Natural killer cell treated with Interleukin-12 subunit alpha and Interleukin-12 subunit beta and Interleukin-15 and Interleukin-18, amount 100 ng/mL, for 72 hours (primary cell): ENCODE results near the gene ESR1. TPM values are rescaled to one million over a fixed set of nuclear protein-coding genes. Genes with fewer than 3 reads are reported as not detected.
"Not testable (repeated sequence)": the region's sequence is repeated elsewhere in the genome, so short reads cannot be mapped to it uniquely, and the experiment has no call there.

Experiments used
- ATAC-seq, 2 donors: fragments of 150-1000 bp; cut with Tn5 transposase in 1 of 2; sonication (Bioruptor Pico), chemical (Tn5 transposase) in 1 of 2; 2 replicates each; pipeline ENCODE4 v1.10.0; 2021
- DNase-seq: peaks from one replicate; pipeline ENCODE4 v3.0.0; 2022; ENCODE audit warnings: low spot score
- H3K27ac Mint-ChIP-seq, 2 donors: 1 replicate in 1 of 2; 2 replicates in 1 of 2; pipeline ENCODE4 v1.8.0; 2022; ENCODE audit warnings: mixed read lengths in 2 of 2, mild to moderate bottlenecking in 1 of 2, moderate library complexity in 1 of 2
- H3K27me3 Mint-ChIP-seq, 2 donors: 1 replicate in 1 of 2; 2 replicates in 1 of 2; pipeline ENCODE4 v1.8.0; 2022; ENCODE audit warnings: mixed read lengths in 2 of 2
- H3K36me3 Mint-ChIP-seq: one replicate; pipeline ENCODE4 v1.8.0; 2022; ENCODE audit warnings: mixed read lengths
- H3K4me1 Mint-ChIP-seq, 2 donors: 1 replicate in 1 of 2; 2 replicates in 1 of 2; pipeline ENCODE4 v1.8.0; 2022; ENCODE audit warnings: low read depth in 2 of 2, mixed read lengths in 2 of 2, mild to moderate bottlenecking in 1 of 2
- H3K4me3 Mint-ChIP-seq: one replicate; pipeline ENCODE4 v1.8.0; 2022; ENCODE audit warnings: mixed read lengths
- H3K9me3 Mint-ChIP-seq: 2 replicates; pipeline ENCODE4 v1.8.0; 2022; ENCODE audit warnings: mixed read lengths
- total RNA-seq, 2 donors: library from RNA; stranded (reverse); gene quantifications; one replicate each; pipeline ENCODE4 v1.2.3, GENCODE V29; 2022

ESR1 gene
- total RNA-seq, 2 donors from 2014 or later = 2.3 to 4.9 TPM

- no peak overlapping the region for H3K27ac Mint-ChIP-seq
- peaks cover 3 to 8% of the 10 kb centered on the region in 2 donors for H3K27me3 Mint-ChIP-seq
- ATAC-seq (no peak), DNase-seq (no peak)
- H3K4me1 Mint-ChIP-seq = no peaks in the 10 kb centered on the region
- H3K36me3 Mint-ChIP-seq = peaks cover 8% of the 10 kb centered on the region
- no peaks in the 10 kb centered on the region for H3K9me3 Mint-ChIP-seq
- no peak overlapping the region for H3K4me3 Mint-ChIP-seq
These were observed 110.2 kb downstream of the ESR1 start for GRCh38 chr6:151917531-151918329.

GRCh38 chr6:151940307-151940706 lies 132.8 kb downstream of the ESR1 start:
- H3K36me3 Mint-ChIP-seq = no peaks in the 10 kb centered on the region
- ATAC-seq (no peak), DNase-seq (no peak)
- H3K4me1 Mint-ChIP-seq = no peaks in the 10 kb centered on the region
- peaks cover 13 to 41% of the 10 kb centered on the region in 2 donors for H3K27me3 Mint-ChIP-seq
- H3K9me3 Mint-ChIP-seq = no peaks in the 10 kb centered on the region
- H3K4me3 Mint-ChIP-seq = no peak overlapping the region
- no peak overlapping the region for H3K27ac Mint-ChIP-seq

- peaks cover 3% of the 10 kb centered on the region for H3K9me3 Mint-ChIP-seq
- H3K27me3 Mint-ChIP-seq = peaks cover 4 to 7% of the 10 kb centered on the region in 2 donors
- peaks cover 18 to 20% of the 10 kb centered on the region in 2 donors for H3K4me1 Mint-ChIP-seq
- peak; percentile 63 for DNase-seq
- peak overlapping the region; percentile 68 for H3K4me3 Mint-ChIP-seq
- H3K36me3 Mint-ChIP-seq = peaks cover 15% of the 10 kb centered on the region
- peak; percentile 75 to 77 for ATAC-seq
- peak overlapping the region; percentile 81 to 90 for H3K27ac Mint-ChIP-seq
These were observed 140.7 kb downstream of the ESR1 start for GRCh38 chr6:151948002-151948743.

- Mint-ChIP-seq H3K36me3 (peaks cover 19% of the 10 kb centered on the region), H3K4me1 (peaks cover 36 to 37% of the 10 kb centered on the region in 2 donors)
- ATAC-seq = peak; percentile 72 to 76
These were observed 150.8 kb downstream of the ESR1 start for GRCh38 chr6:151958332-151958731.

GRCh38 chr6:151959086-151959485 lies 151.6 kb downstream of the ESR1 start:
- H3K27ac Mint-ChIP-seq = no peak overlapping the region
- H3K9me3 Mint-ChIP-seq = peaks cover 12% of the 10 kb centered on the region
- ATAC-seq (no peak), DNase-seq (no peak)
- peaks cover 19% of the 10 kb centered on the region for H3K36me3 Mint-ChIP-seq
- peaks cover 38 to 42% of the 10 kb centered on the region in 2 donors for H3K4me1 Mint-ChIP-seq
- no peak overlapping the region for H3K4me3 Mint-ChIP-seq
- H3K27me3 Mint-ChIP-seq = peaks cover 21 to 45% of the 10 kb centered on the region in 2 donors

More at GRCh38 chr6:151958332-151958731, 150.8 kb downstream of the ESR1 start:
- peak overlapping the region; percentile 7 to 16 for H3K27ac Mint-ChIP-seq
- peak overlapping the region; percentile 12 for H3K4me3 Mint-ChIP-seq
- peaks cover 12% of the 10 kb centered on the region for H3K9me3 Mint-ChIP-seq
- no peak for DNase-seq
- peaks cover 21 to 38% of the 10 kb centered on the region in 2 donors for H3K27me3 Mint-ChIP-seq

- Mint-ChIP-seq H3K4me1 (peaks cover 38 to 42% of the 10 kb centered on the region in 2 donors), H3K27me3 (peaks cover 27 to 62% of the 10 kb centered on the region in 2 donors), H3K4me3 (peak overlapping the region; percentile 24), H3K27ac (peak overlapping the region; percentile 0 to 53), H3K9me3 (peaks cover 12% of the 10 kb centered on the region), H3K36me3 (peaks cover 21% of the 10 kb centered on the region)
- peak in 1 of 2 donors; percentile 8 for ATAC-seq
- DNase-seq = no peak
These were observed 154.3 kb downstream of the ESR1 start for GRCh38 chr6:151961809-151962208.

- Mint-ChIP-seq H3K9me3 (peaks cover 13% of the 10 kb centered on the region), H3K36me3 (peaks cover 26% of the 10 kb centered on the region), H3K27ac (peak overlapping the region; percentile 0 to 53), H3K4me3 (peak overlapping the region; percentile 55), H3K4me1 (peaks cover 38 to 42% of the 10 kb centered on the region in 2 donors), H3K27me3 (peaks cover 31 to 67% of the 10 kb centered on the region in 2 donors)
- DNase-seq (no peak), ATAC-seq (peak; percentile 66 to 79)
These were observed 154.9 kb downstream of the ESR1 start for GRCh38 chr6:151962246-151962846.

- Mint-ChIP-seq H3K4me1 (peaks cover 38 to 42% of the 10 kb centered on the region in 2 donors), H3K27ac (peak overlapping the region; percentile 0 to 53), H3K9me3 (peaks cover 14% of the 10 kb centered on the region), H3K27me3 (peaks cover 34 to 73% of the 10 kb centered on the region in 2 donors), H3K36me3 (peaks cover 32% of the 10 kb centered on the region), H3K4me3 (peak overlapping the region; percentile 55)
- no peak for DNase-seq
- no peak for ATAC-seq
These were observed 155.5 kb downstream of the ESR1 start for GRCh38 chr6:151963001-151963400.

- not testable (repeated sequence) for H3K27ac Mint-ChIP-seq, ATAC-seq, H3K4me3 Mint-ChIP-seq, DNase-seq
- H3K27me3 Mint-ChIP-seq = peaks cover 32 to 70% of the 10 kb centered on the region in 2 donors
- H3K4me1 Mint-ChIP-seq = peaks cover 31 to 34% of the 10 kb centered on the region in 2 donors
- H3K9me3 Mint-ChIP-seq = peaks cover 14% of the 10 kb centered on the region
- H3K36me3 Mint-ChIP-seq = peaks cover 32% of the 10 kb centered on the region
These were observed 156.9 kb downstream of the ESR1 start for GRCh38 chr6:151964412-151964811.

- peaks cover 24 to 39% of the 10 kb centered on the region in 2 donors for H3K27me3 Mint-ChIP-seq
- H3K9me3 Mint-ChIP-seq = no peaks in the 10 kb centered on the region
- H3K4me1 Mint-ChIP-seq = no peaks in the 10 kb centered on the region
- no peak for ATAC-seq
- peaks cover 4% of the 10 kb centered on the region for H3K36me3 Mint-ChIP-seq
- no peak overlapping the region for H3K27ac Mint-ChIP-seq
- no peak overlapping the region for H3K4me3 Mint-ChIP-seq
- DNase-seq = no peak
These were observed 166.7 kb downstream of the ESR1 start for GRCh38 chr6:151974061-151974617.

- Mint-ChIP-seq H3K9me3 (no peaks in the 10 kb centered on the region), H3K4me3 (no peak overlapping the region), H3K4me1 (no peaks in the 10 kb centered on the region), H3K36me3 (no peaks in the 10 kb centered on the region), H3K27me3 (peaks cover 18 to 37% of the 10 kb centered on the region in 2 donors), H3K27ac (no peak overlapping the region)
- DNase-seq (no peak), ATAC-seq (no peak)
These were observed 168.3 kb downstream of the ESR1 start for GRCh38 chr6:151975795-151976194.

GRCh38 chr6:151988199-151988598 lies 180.7 kb downstream of the ESR1 start:
- not testable (repeated sequence) for H3K4me1 Mint-ChIP-seq, H3K4me3 Mint-ChIP-seq, H3K9me3 Mint-ChIP-seq, H3K36me3 Mint-ChIP-seq, H3K27ac Mint-ChIP-seq, DNase-seq, ATAC-seq
- peaks cover 23 to 44% of the 10 kb centered on the region in 2 donors for H3K27me3 Mint-ChIP-seq

- ATAC-seq (no peak), DNase-seq (no peak)
- Mint-ChIP-seq H3K27ac (no peak overlapping the region), H3K4me3 (no peak overlapping the region), H3K4me1 (no peaks in the 10 kb centered on the region), H3K27me3 (peaks cover 19 to 29% of the 10 kb centered on the region in 2 donors), H3K9me3 (peaks cover 5% of the 10 kb centered on the region), H3K36me3 (no peaks in the 10 kb centered on the region)
These were observed 184.6 kb downstream of the ESR1 start for GRCh38 chr6:151992091-151992490.
